Mammary epithelial cell (primary cell): Measurements from ENCODE around the gene NOC2L.

Experiments used
- EZH2 ChIP-seq: IDR thresholded peaks from 2 replicates; pipeline ENCODE4 v1.6.1; 2012; ENCODE audit warnings: low read length, inconsistent platforms, borderline replicate concordance
- TF ChIP-seq, protein P1 (sequence below), 2 donors: IDR thresholded peaks in 1 of 2; conservative IDR thresholded peaks in 1 of 2; 2 replicates each; pipeline ENCODE4 v1.5.1; 2011 to 2012; ENCODE audit warnings: inconsistent platforms in 2 of 2, low read length in 2 of 2, mild to moderate bottlenecking in 2 of 2, control low read depth in 1 of 2, low read depth in 1 of 2; ENCODE audit not compliant: insufficient read depth in 1 of 2; ENCODE audit errors: extremely low read depth in 1 of 2

DNA sequence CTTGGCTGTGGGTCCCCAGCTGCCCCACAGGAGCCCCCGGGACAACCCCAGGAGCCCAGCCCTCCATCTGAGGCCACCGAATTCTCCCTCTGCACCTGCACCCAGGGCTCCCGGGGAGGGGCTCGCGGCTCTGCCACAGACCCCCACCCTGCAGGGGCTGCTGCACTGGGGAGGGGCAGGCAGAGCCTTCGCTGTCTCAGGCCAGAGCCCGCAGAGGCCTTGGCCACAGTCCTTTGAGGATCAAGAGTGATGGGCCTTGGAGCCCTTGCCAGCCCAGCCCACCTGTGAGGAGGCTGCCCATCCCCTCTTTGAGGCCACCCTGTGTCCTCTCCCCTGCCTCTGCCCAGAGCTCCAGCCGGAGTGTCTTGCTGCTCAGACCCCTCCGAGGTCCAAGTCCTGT, 16.3 kb upstream of the NOC2L start:
- TF ChIP-seq, protein P1, sequence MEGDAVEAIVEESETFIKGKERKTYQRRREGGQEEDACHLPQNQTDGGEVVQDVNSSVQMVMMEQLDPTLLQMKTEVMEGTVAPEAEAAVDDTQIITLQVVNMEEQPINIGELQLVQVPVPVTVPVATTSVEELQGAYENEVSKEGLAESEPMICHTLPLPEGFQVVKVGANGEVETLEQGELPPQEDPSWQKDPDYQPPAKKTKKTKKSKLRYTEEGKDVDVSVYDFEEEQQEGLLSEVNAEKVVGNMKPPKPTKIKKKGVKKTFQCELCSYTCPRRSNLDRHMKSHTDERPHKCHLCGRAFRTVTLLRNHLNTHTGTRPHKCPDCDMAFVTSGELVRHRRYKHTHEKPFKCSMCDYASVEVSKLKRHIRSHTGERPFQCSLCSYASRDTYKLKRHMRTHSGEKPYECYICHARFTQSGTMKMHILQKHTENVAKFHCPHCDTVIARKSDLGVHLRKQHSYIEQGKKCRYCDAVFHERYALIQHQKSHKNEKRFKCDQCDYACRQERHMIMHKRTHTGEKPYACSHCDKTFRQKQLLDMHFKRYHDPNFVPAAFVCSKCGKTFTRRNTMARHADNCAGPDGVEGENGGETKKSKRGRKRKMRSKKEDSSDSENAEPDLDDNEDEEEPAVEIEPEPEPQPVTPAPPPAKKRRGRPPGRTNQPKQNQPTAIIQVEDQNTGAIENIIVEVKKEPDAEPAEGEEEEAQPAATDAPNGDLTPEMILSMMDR (conservative IDR thresholded peaks at IDR 0.05 in 1 of 2, IDR thresholded peaks at IDR 0.05 in 1 of 2; ENCODE audit: extremely low read depth in 1 of 2, insufficient read depth in 1 of 2, low read depth in 1 of 2, low read length in 2 of 2), result no peak
- TF ChIP-seq EZH2, result no peak
